Panc1 (cell line): ENCODE data around the gene OR6A2. TPM values are rescaled to one million over a fixed set of nuclear protein-coding genes. Genes with fewer than 3 reads are reported as not detected.

ENCODE experiments used
- ATAC-seq: fragments of 200-7000 bp; cut with Tn5 transposase; 2 replicates; pipeline ENCODE4 v1.9.1; 2020; ENCODE audit warnings: mild to moderate bottlenecking, moderate library complexity
- BruUV-seq: library from RNA; stranded (reverse); fragments of 400-500 nt; replicated peaks from 2 replicates; lab custom pipeline; 2021; lab: Mats Ljungman, UMichigan
- CTCF ChIA-PET: fragments of 300-600 bp; sonication (Branson Sonifier 250); formaldehyde crosslinking; loops from one replicate; lab custom pipeline; 2022; ENCODE audit warnings: antibody characterized with exemption; lab: Charles Lee
- POLR2A ChIA-PET: fragments of 300-600 bp; sonication (Branson Sonifier 250); formaldehyde crosslinking; loops from one replicate; lab custom pipeline; 2022; ENCODE audit warnings: antibody characterized with exemption; lab: Charles Lee
- DNase-seq: peaks from one replicate; pipeline ENCODE4 v3.0.0-alpha.2; 2010; ENCODE audit warnings: low read depth, low spot score
- H3K27ac ChIP-seq: 2 replicates; pipeline ENCODE4 v1.5.1; 2011; ENCODE audit warnings: mild to moderate bottlenecking, low read length, inconsistent platforms
- H3K27me3 ChIP-seq: fragments of 200-500 bp; sonication (Bioruptor generic); 2 replicates; pipeline ENCODE4 v1.6.0; 2014; ENCODE audit warnings: low read length, inconsistent platforms; ENCODE audit not compliant: control insufficient read depth, insufficient read depth
- H3K36me3 ChIP-seq: fragments of 200-500 bp; sonication (Bioruptor generic); 2 replicates; pipeline ENCODE4 v1.5.1; 2014; ENCODE audit warnings: inconsistent platforms, mild to moderate bottlenecking, low read length, moderate library complexity; ENCODE audit not compliant: control insufficient read depth, insufficient read depth
- H3K4me1 ChIP-seq: 2 replicates; pipeline ENCODE4 v1.5.1; 2011; ENCODE audit warnings: inconsistent platforms, mild to moderate bottlenecking, low read length, moderate library complexity; ENCODE audit not compliant: control insufficient read depth, insufficient read depth
- H3K4me3 ChIP-seq, 2 experiments: 2 replicates each; pipeline ENCODE4 v1.5.1; 2011 to 2012; ENCODE audit warnings: low read depth in 2 of 2, low read length in 2 of 2, mild to moderate bottlenecking in 2 of 2, inconsistent platforms in 1 of 2, moderate library complexity in 1 of 2
- H3K9me3 ChIP-seq: fragments of 200-500 bp; sonication (Bioruptor generic); 2 replicates; pipeline ENCODE4 v1.5.1; 2014; ENCODE audit warnings: low read depth, mild to moderate bottlenecking, inconsistent platforms, low read length, moderate library complexity; ENCODE audit not compliant: control insufficient read depth, insufficient read depth
- CTCF ChIP-seq: fragments of 450-650 bp; IDR thresholded peaks from 2 replicates; pipeline ENCODE4 v1.5.1; 2017; ENCODE audit warnings: mild to moderate bottlenecking
- POLR2AphosphoS5 ChIP-seq: IDR thresholded peaks from 2 replicates; pipeline ENCODE4 v1.6.1; 2012; ENCODE audit warnings: mild to moderate bottlenecking, low read depth, low read length, moderate library complexity
- REST ChIP-seq, 2 experiments: IDR thresholded peaks; 2 replicates each; pipeline ENCODE4 v1.6.1; 2011 to 2012; ENCODE audit warnings: low read depth in 2 of 2, control low read depth in 1 of 2, low read length in 1 of 2, mild to moderate bottlenecking in 1 of 2, moderate library complexity in 1 of 2; ENCODE audit not compliant: insufficient read depth in 1 of 2
- SIN3A ChIP-seq: IDR thresholded peaks from 2 replicates; pipeline ENCODE4 v1.6.1; 2012; ENCODE audit warnings: low read depth, mild to moderate bottlenecking, low read length, moderate library complexity, borderline replicate concordance; ENCODE audit not compliant: insufficient read depth
- TCF7L2 ChIP-seq: IDR thresholded peaks from 2 replicates; pipeline ENCODE4 v1.6.1; 2011; ENCODE audit warnings: mild to moderate bottlenecking, low read depth, low read length, inconsistent platforms
- in situ Hi-C: cut with HindIII; loops from 2 replicates; pipeline ENCODE4 v1.10.0; 2016; ENCODE audit warnings: low sequenced_read_pairs, low pct_unique_long_range_greater_than_20kb
- intact Hi-C: fragments of 100-400 bp; cut with micrococcal nuclease; formaldehyde crosslinking; loops from one replicate; pipeline ENCODE4 v1.10.0; 2022; ENCODE audit not compliant: unreplicated experiment
- total RNA-seq: library from RNA; stranded (reverse); gene quantifications from one replicate; pipeline ENCODE4 v1.2.1, GENCODE V29; 2021; ENCODE audit not compliant: unreplicated experiment

OR6A2 gene
- total RNA-seq, 1 experiment from 2014 or later: 0.15 TPM

GRCh38 chr11:6757373-6757967 lies 42.0 kb downstream of the OR6A2 start:
- in situ Hi-C loops (no loop called here), intact Hi-C loops (loop anchor here (1.0 to 2.0 kb wide), 2 partner anchors 19 to 54 kb away; no protein-coding TSS in a partner anchor)
- DNase-seq: no peak
- Histone ChIP-seq H3K4me3 (no peak overlapping the region), H3K4me1 (no peaks in the 10 kb centered on the region), H3K9me3 (no peaks in the 10 kb centered on the region), H3K27ac (no peak overlapping the region), H3K36me3 (no peaks in the 10 kb centered on the region), H3K27me3 (peaks cover 2% of the 10 kb centered on the region; the same call in 1 of the 2 replicates)
- ChIA-PET POLR2A (no interaction called here), CTCF (interaction anchor here (0.5 to 3.2 kb wide), 9 partner anchors 11 to 507 kb away, joined by 3 to 16 read pairs (median 3); no protein-coding TSS in a partner anchor)
- peak; percentile 96 for ATAC-seq
- BruUV-seq: no TSS peak
- TF ChIP-seq REST (IDR thresholded peaks at IDR 0.05; ENCODE audit: insufficient read depth in 1 of 2, low read depth in 2 of 2, low read length in 1 of 2) (no peak), CTCF (peak; percentile 93), SIN3A (no peak), TCF7L2 (no peak)

GRCh38 chr11:6755953-6756347 lies 43.5 kb downstream of the OR6A2 start:
- no TSS peak for BruUV-seq
- ATAC-seq (no peak), DNase-seq (no peak)
- no peak for TF ChIP-seq POLR2AphosphoS5
- TF ChIP-seq SIN3A: no peak
- no peak for TF ChIP-seq REST (IDR thresholded peaks at IDR 0.05; ENCODE audit: insufficient read depth in 1 of 2, low read depth in 2 of 2, low read length in 1 of 2)
- CTCF ChIA-PET: interaction anchor here (0.6 to 3.2 kb wide), 6 partner anchors 13 to 244 kb away, joined by 3 to 16 read pairs (median 4); no protein-coding TSS in a partner anchor
- H3K4me3 ChIP-seq: no peak overlapping the region
- H3K9me3 ChIP-seq: no peaks in the 10 kb centered on the region
- in situ Hi-C loops (no loop called here), intact Hi-C loops (loop anchor here (2.0 kb wide), 1 partner anchor 17 kb away; no protein-coding TSS in a partner anchor)
- no peak overlapping the region for H3K27ac ChIP-seq
- H3K27me3 ChIP-seq: peaks cover 5% of the 10 kb centered on the region
- H3K36me3 ChIP-seq: no peaks in the 10 kb centered on the region
- POLR2A ChIA-PET: no interaction called here
- H3K4me1 ChIP-seq: no peaks in the 10 kb centered on the region
